ENCODE results near the gene ANKS1A. TPM values are rescaled to one million over a fixed set of nuclear protein-coding genes. Genes with fewer than 3 reads are reported as not detected.

ANKS1A gene
- total RNA-seq, 1 experiment from 2014 or later, result 26.5 TPM

DNA sequence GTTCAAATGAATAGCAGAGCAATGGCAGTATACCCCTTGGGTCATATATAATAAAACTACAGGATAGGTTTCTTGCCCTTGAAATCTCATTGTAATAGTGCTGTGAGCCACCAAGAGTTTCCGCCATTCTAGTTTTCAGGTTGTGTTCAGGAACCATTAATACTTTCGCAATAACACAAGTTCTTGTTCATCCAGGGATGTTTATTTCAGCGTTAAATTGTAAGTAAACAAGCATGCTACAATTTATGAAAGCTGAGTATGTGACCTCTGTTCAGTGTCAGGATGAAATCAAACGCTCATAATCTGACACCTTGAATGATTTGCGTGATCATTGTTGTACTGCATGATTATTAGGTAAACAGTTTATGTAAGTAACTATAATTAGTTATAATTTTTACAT lies 22.8 kb downstream of the ANKS1A start:
- H2AK5ac ChIP-seq (ENCODE audit: insufficient read length, low read length), result no peak overlapping the region
- DNase-seq, result no peak
- H3K4me1 Mint-ChIP-seq, result peaks cover 18 to 20% of the 10 kb centered on the region in 2 experiments
- no peak overlapping the region for H2BK5ac ChIP-seq (ENCODE audit: insufficient read length, low read length)
- H3K27me3 ChIP-seq (ENCODE audit: insufficient read depth, low read length), result no peaks in the 10 kb centered on the region
- H3K79me1 ChIP-seq (ENCODE audit: insufficient read depth, low read depth, low read length, poor library complexity, severe bottlenecking), result peaks cover 3% of the 10 kb centered on the region
- no peak overlapping the region for H4K5ac ChIP-seq (ENCODE audit: insufficient read length, low read depth, low read length)
- WGBS (ENCODE audit: extremely low coverage, insufficient read length, low lambda C conversion rate), result no CpG with 5 or more reads among the region's 5 CpGs
- H4K91ac ChIP-seq (ENCODE audit: insufficient read length, low read depth, low read length), result no peak overlapping the region
- no peak overlapping the region for H2AFZ ChIP-seq (ENCODE audit: low read length)
- H4K8ac ChIP-seq (replicated peaks; ENCODE audit: insufficient read length, low read depth, low read length), result no peak overlapping the region
- no peaks in the 10 kb centered on the region for H3K27me3 Mint-ChIP-seq (ENCODE audit: low read depth)
- no peak overlapping the region for H3K18ac ChIP-seq (ENCODE audit: insufficient read length, low read depth, low read length)
- H3K27ac Mint-ChIP-seq, result no peak overlapping the region; a peak in 1 of 7 replicates
- H3K4me2 ChIP-seq (ENCODE audit: insufficient read depth, insufficient read length, low read length), result no peak overlapping the region
- no peak overlapping the region for H2BK20ac ChIP-seq (ENCODE audit: low read depth, low read length, poor library complexity, severe bottlenecking)
- no peaks in the 10 kb centered on the region for H4K20me1 ChIP-seq (ENCODE audit: control insufficient read depth, insufficient read depth, insufficient read length)
- H3K23ac ChIP-seq (ENCODE audit: insufficient read length, low read depth, low read length), result no peak overlapping the region
- H3K4ac ChIP-seq (ENCODE audit: low read depth, low read length), result no peak overlapping the region
- H3K27ac ChIP-seq (ENCODE audit: insufficient read length, low read depth, low read length), result no peak overlapping the region
- no peak overlapping the region for H2BK15ac ChIP-seq (ENCODE audit: low read depth, low read length)
- no peaks in the 10 kb centered on the region for H3K36me3 Mint-ChIP-seq (ENCODE audit: insufficient read depth in 1 of 3, low read depth in 3 of 3)
- H3K79me2 ChIP-seq (ENCODE audit: insufficient read depth, low read length), result no peaks in the 10 kb centered on the region; the same call in 1 of the 2 replicates
- H3K23me2 ChIP-seq (ENCODE audit: insufficient read length, low read depth, low read length, poor library complexity, severe bottlenecking), result no peaks in the 10 kb centered on the region
- no peak overlapping the region for H3K56ac ChIP-seq (ENCODE audit: insufficient read length, low read depth, low read length)
- H3K9me3 Mint-ChIP-seq, result no peaks in the 10 kb centered on the region
- H3K4me1 ChIP-seq (ENCODE audit: insufficient read depth, low read length), result no peaks in the 10 kb centered on the region
- H2BK12ac ChIP-seq (ENCODE audit: insufficient read length, low read depth, low read length), result no peak overlapping the region
- no peak overlapping the region for H3K9ac ChIP-seq (ENCODE audit: extremely low read depth, insufficient read length, low read length)
- no peak overlapping the region for H2BK120ac ChIP-seq (ENCODE audit: low read depth, low read length, poor library complexity, severe bottlenecking)
- H3K4me3 Mint-ChIP-seq, result no peak overlapping the region
- TF ChIP-seq, protein P1, sequence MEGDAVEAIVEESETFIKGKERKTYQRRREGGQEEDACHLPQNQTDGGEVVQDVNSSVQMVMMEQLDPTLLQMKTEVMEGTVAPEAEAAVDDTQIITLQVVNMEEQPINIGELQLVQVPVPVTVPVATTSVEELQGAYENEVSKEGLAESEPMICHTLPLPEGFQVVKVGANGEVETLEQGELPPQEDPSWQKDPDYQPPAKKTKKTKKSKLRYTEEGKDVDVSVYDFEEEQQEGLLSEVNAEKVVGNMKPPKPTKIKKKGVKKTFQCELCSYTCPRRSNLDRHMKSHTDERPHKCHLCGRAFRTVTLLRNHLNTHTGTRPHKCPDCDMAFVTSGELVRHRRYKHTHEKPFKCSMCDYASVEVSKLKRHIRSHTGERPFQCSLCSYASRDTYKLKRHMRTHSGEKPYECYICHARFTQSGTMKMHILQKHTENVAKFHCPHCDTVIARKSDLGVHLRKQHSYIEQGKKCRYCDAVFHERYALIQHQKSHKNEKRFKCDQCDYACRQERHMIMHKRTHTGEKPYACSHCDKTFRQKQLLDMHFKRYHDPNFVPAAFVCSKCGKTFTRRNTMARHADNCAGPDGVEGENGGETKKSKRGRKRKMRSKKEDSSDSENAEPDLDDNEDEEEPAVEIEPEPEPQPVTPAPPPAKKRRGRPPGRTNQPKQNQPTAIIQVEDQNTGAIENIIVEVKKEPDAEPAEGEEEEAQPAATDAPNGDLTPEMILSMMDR (conservative IDR thresholded peaks at IDR 0.05), result no peak
- no peak overlapping the region for H3T11ph ChIP-seq (ENCODE audit: low read length)
- no peak overlapping the region for H3K14ac ChIP-seq (ENCODE audit: insufficient read depth, low read length)
- H3K9me3 ChIP-seq (ENCODE audit: control insufficient read depth, low read depth, low read length), result no peaks in the 10 kb centered on the region

Data from H9 (cell line).